SK-N-SH treated with all-trans-retinoic acid at 6 μM for 48 hours (cell line): Measurements from ENCODE around the gene SLC35A3.

ENCODE experiments used
- ATAC-seq: fragments of 200-7000 bp; cut with Tn5 transposase; 3 replicates; pipeline ENCODE4 v1.9.1; 2020; ENCODE audit warnings: mild to moderate bottlenecking, moderate library complexity
- ARNTL ChIP-seq: fragments of 450-650 bp; formaldehyde crosslinking; IDR thresholded peaks from 2 replicates; pipeline ENCODE4 v1.5.0; 2020; ENCODE audit warnings: low read depth, mild to moderate bottlenecking, moderate library complexity, borderline replicate concordance
- BACH2 ChIP-seq: fragments of 250-450 bp; sonication (Bioruptor Pico); IDR thresholded peaks from 2 replicates; pipeline ENCODE4 v1.9.0; 2021; ENCODE audit warnings: mild to moderate bottlenecking, borderline replicate concordance
- CSDC2 ChIP-seq: fragments of 250-450 bp; sonication (Bioruptor Pico); IDR thresholded peaks from 2 replicates; pipeline ENCODE4 v1.5.0; 2020; ENCODE audit warnings: mild to moderate bottlenecking, moderate library complexity
- ESRRG ChIP-seq: fragments of 250-450 bp; sonication (Bioruptor Pico); IDR thresholded peaks from 2 replicates; pipeline ENCODE4 v1.6.1; 2021; ENCODE audit warnings: mild to moderate bottlenecking
- GLIS3 ChIP-seq: fragments of 250-450 bp; sonication (Bioruptor Pico); IDR thresholded peaks from 2 replicates; pipeline ENCODE4 v1.5.0; 2020; ENCODE audit warnings: mild to moderate bottlenecking, moderate library complexity
- ISL1 ChIP-seq: fragments of 250-450 bp; sonication (Bioruptor Pico); IDR thresholded peaks from 2 replicates; pipeline ENCODE4 v2.1.2; 2022; ENCODE audit warnings: mild to moderate bottlenecking, moderate library complexity
- OSR1 ChIP-seq: fragments of 250-450 bp; sonication (Bioruptor Pico); IDR thresholded peaks from 2 replicates; pipeline ENCODE4 v1.8.0; 2022; ENCODE audit warnings: moderate library complexity, mild to moderate bottlenecking, inconsistent platforms
- PPARA ChIP-seq: fragments of 250-450 bp; sonication (Bioruptor Pico); IDR thresholded peaks from 2 replicates; pipeline ENCODE4 v1.5.0; 2020; ENCODE audit warnings: mild to moderate bottlenecking, borderline replicate concordance
- RARB ChIP-seq: fragments of 250-450 bp; sonication (Bioruptor Pico); IDR thresholded peaks from 2 replicates; pipeline ENCODE4 v1.8.0; 2021; ENCODE audit warnings: mild to moderate bottlenecking, moderate library complexity
- TCF4 ChIP-seq: fragments of 250-450 bp; sonication (Bioruptor Pico); IDR thresholded peaks from 2 replicates; pipeline ENCODE4 v1.8.0; 2021; ENCODE audit warnings: mild to moderate bottlenecking, moderate library complexity, borderline replicate concordance
- TOX ChIP-seq: fragments of 250-450 bp; sonication (Bioruptor Pico); IDR thresholded peaks from 2 replicates; pipeline ENCODE4 v1.8.0; 2021; ENCODE audit warnings: mild to moderate bottlenecking, moderate library complexity, borderline replicate concordance
- ZC3H10 ChIP-seq: fragments of 250-450 bp; sonication (Bioruptor Pico); IDR thresholded peaks from 2 replicates; pipeline ENCODE4 v1.5.1; 2021; ENCODE audit warnings: mild to moderate bottlenecking, moderate library complexity
- ZFP3 ChIP-seq: fragments of 250-450 bp; sonication (Bioruptor Pico); IDR thresholded peaks from 2 replicates; pipeline ENCODE4 v1.5.0; 2020; ENCODE audit warnings: mild to moderate bottlenecking, moderate library complexity
- ZNF565 ChIP-seq: fragments of 450-650 bp; formaldehyde crosslinking; conservative IDR thresholded peaks from 2 replicates; pipeline ENCODE4 v1.5.0; 2020; ENCODE audit warnings: low read depth, mild to moderate bottlenecking, moderate library complexity
- ZNF70 ChIP-seq: fragments of 450-650 bp; formaldehyde crosslinking; IDR thresholded peaks from 2 replicates; pipeline ENCODE4 v1.5.0; 2020; ENCODE audit warnings: mild to moderate bottlenecking, moderate library complexity
- ZNF8 ChIP-seq: fragments of 450-650 bp; formaldehyde crosslinking; IDR thresholded peaks from 2 replicates; pipeline ENCODE4 v1.5.0; 2020; ENCODE audit warnings: mild to moderate bottlenecking, moderate library complexity
- TF ChIP-seq, protein P1 (sequence below): fragments of 250-450 bp; sonication (Bioruptor Pico); IDR thresholded peaks from 2 replicates; pipeline ENCODE4 v1.8.0; 2021; ENCODE audit warnings: low read depth, mild to moderate bottlenecking, moderate library complexity, borderline replicate concordance
- TF ChIP-seq, protein P2 (sequence below): fragments of 250-450 bp; sonication (Bioruptor Pico); IDR thresholded peaks from 2 replicates; pipeline ENCODE4 v1.5.1; 2021; ENCODE audit warnings: mild to moderate bottlenecking, moderate library complexity
- TF ChIP-seq, protein P3 (sequence below): fragments of 250-450 bp; sonication (Bioruptor Pico); IDR thresholded peaks from 2 replicates; pipeline ENCODE4 v1.8.0; 2020; ENCODE audit warnings: mild to moderate bottlenecking, moderate library complexity, borderline replicate concordance
- TF ChIP-seq, protein P4 (sequence below): fragments of 250-450 bp; sonication (Bioruptor Pico); IDR thresholded peaks from 2 replicates; pipeline ENCODE4 v1.5.1; 2020; ENCODE audit warnings: low read depth, mild to moderate bottlenecking, moderate library complexity

The SLC35A3 gene

DNA sequence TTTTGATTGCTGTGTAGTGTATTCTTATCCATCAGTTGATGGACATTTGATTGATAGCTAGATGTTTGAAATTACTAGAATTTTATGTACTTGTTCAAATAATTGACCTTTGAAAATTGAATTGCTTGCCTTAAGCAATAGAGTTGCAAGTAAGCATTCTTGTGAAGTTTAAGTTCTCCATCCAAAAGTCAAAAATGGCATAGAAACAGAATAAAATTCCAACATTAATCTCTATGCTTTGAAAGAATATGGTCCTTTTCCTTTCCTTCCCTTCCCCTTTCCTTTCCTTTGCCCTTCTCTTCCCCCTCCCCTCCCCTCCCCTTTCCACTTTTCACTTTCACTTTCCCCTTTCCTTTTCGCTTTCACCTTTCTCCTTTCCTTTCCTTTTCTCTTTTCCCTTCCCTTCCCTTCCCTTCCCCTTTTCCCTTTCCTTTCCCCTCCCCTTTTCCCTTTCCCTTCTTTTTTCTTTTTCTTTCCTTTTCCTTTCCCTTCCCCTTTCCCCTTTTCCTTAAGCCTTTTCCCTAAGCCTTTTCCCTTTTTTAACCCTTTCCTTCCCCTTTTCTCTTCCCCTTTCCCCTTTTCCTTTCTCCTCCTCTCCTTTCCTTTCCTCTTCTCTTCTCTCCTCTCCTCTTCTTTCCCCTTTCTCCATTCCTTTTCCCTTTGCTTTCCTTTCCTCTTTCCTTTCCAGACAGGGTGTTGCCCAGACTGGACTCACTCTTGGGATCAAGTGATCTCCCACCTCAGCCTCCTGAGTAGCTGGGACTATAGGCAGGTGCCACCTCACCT is 95.6 kb downstream of the SLC35A3 start (continued):
- TF ChIP-seq ZNF70 (CRISPR knock-in tag) (no peak), ZFP3 (CRISPR knock-in tag) (no peak), CSDC2 (CRISPR knock-in tag) (no peak), ARNTL (no peak), TCF4 (CRISPR knock-in tag) (no peak)
- TF ChIP-seq, protein P1, sequence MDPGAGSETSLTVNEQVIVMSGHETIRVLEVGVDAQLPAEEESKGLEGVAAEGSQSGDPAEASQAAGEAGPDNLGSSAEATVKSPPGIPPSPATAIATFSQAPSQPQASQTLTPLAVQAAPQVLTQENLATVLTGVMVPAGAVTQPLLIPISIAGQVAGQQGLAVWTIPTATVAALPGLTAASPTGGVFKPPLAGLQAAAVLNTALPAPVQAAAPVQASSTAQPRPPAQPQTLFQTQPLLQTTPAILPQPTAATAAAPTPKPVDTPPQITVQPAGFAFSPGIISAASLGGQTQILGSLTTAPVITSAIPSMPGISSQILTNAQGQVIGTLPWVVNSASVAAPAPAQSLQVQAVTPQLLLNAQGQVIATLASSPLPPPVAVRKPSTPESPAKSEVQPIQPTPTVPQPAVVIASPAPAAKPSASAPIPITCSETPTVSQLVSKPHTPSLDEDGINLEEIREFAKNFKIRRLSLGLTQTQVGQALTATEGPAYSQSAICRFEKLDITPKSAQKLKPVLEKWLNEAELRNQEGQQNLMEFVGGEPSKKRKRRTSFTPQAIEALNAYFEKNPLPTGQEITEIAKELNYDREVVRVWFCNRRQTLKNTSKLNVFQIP = no peak

DNA sequence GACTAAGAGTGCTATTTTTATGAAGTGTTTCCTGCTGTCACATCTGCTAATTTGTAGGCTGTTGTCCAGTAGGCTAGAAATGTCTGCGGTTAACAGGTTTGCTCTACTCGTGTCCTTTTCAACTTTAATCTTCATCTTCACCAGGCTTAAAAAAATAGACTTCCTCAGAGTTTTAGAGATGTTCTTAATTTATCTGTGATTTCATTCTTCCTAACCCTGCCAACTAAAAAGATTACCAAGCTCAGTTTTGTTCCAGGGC is 96.1 kb downstream of the SLC35A3 start:
- TF ChIP-seq RARB (CRISPR knock-in tag) (no peak), ZNF70 (CRISPR knock-in tag) (no peak), BACH2 (no peak), PPARA (CRISPR knock-in tag) (no peak), ARNTL (no peak)
- TF ChIP-seq, protein P1 = no peak
- ATAC-seq = no peak

DNA sequence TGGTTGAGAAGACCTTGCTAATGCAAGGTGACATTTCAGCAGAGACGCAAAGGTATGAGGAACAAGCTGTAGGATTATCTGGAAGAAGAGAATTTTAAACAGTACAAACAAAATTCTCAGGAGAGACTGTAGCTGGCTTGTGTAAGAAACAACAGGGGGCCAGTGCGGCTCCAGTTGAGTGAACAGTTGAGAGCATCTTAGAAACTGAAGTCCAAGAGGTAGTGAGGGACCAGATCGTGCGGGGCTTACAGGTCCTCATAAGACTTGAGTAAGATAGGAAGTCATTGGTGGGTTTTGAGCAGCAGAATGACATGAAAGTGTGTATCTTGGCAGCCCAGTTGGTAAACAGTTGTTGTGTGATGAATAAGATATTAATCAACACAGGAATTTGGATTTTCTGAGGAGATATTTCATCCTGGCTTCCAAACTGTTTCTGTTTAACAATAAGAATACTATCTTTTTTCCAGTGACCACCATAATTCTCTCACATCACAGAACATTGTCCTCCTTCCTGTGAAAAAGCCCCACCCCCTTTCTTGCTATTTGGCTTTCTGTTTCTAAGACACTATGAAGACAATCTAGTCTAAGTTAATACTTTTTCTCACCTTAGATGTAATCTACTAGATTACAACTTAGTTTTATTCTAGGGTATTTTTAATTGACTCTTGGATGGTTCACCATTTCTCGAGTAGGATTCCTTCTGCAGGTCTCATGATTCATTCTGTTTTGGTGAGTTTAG is 100.6 kb downstream of the SLC35A3 start:
- TF ChIP-seq, protein P1 = no peak
- TF ChIP-seq ZNF70 (CRISPR knock-in tag) (no peak), GLIS3 (CRISPR knock-in tag) (no peak), RARB (CRISPR knock-in tag) (no peak), ZNF565 (CRISPR knock-in tag) (no peak), PPARA (CRISPR knock-in tag) (no peak), TCF4 (CRISPR knock-in tag) (no peak), ESRRG (no peak), ZNF8 (CRISPR knock-in tag) (no peak), BACH2 (no peak), ISL1 (CRISPR knock-in tag) (no peak), OSR1 (CRISPR knock-in tag) (no peak), ZC3H10 (CRISPR knock-in tag) (no peak), ARNTL (no peak), TOX (no peak), CSDC2 (CRISPR knock-in tag) (no peak)
- TF ChIP-seq, protein P2, sequence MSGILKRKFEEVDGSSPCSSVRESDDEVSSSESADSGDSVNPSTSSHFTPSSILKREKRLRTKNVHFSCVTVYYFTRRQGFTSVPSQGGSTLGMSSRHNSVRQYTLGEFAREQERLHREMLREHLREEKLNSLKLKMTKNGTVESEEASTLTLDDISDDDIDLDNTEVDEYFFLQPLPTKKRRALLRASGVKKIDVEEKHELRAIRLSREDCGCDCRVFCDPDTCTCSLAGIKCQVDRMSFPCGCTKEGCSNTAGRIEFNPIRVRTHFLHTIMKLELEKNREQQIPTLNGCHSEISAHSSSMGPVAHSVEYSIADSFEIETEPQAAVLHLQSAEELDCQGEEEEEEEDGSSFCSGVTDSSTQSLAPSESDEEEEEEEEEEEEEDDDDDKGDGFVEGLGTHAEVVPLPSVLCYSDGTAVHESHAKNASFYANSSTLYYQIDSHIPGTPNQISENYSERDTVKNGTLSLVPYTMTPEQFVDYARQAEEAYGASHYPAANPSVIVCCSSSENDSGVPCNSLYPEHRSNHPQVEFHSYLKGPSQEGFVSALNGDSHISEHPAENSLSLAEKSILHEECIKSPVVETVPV (CRISPR knock-in tag) = no peak
- TF ChIP-seq, protein P3, sequence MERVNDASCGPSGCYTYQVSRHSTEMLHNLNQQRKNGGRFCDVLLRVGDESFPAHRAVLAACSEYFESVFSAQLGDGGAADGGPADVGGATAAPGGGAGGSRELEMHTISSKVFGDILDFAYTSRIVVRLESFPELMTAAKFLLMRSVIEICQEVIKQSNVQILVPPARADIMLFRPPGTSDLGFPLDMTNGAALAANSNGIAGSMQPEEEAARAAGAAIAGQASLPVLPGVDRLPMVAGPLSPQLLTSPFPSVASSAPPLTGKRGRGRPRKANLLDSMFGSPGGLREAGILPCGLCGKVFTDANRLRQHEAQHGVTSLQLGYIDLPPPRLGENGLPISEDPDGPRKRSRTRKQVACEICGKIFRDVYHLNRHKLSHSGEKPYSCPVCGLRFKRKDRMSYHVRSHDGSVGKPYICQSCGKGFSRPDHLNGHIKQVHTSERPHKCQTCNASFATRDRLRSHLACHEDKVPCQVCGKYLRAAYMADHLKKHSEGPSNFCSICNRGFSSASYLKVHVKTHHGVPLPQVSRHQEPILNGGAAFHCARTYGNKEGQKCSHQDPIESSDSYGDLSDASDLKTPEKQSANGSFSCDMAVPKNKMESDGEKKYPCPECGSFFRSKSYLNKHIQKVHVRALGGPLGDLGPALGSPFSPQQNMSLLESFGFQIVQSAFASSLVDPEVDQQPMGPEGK (CRISPR knock-in tag) = no peak
- TF ChIP-seq, protein P4, sequence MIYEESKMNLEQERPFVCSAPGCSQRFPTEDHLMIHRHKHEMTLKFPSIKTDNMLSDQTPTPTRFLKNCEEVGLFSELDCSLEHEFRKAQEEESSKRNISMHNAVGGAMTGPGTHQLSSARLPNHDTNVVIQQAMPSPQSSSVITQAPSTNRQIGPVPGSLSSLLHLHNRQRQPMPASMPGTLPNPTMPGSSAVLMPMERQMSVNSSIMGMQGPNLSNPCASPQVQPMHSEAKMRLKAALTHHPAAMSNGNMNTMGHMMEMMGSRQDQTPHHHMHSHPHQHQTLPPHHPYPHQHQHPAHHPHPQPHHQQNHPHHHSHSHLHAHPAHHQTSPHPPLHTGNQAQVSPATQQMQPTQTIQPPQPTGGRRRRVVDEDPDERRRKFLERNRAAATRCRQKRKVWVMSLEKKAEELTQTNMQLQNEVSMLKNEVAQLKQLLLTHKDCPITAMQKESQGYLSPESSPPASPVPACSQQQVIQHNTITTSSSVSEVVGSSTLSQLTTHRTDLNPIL (CRISPR knock-in tag) = no peak
- ATAC-seq = no peak
